AG09319 (cell line): Measurements from ENCODE around the gene AQP2.

Source experiments
- DNase-seq: peaks from one replicate; pipeline ENCODE4 v3.0.0-alpha.2; 2010; ENCODE audit warnings: low read depth; ENCODE audit errors: extremely low read depth
- TF ChIP-seq, protein P1 (sequence below): IDR thresholded peaks from 2 replicates; pipeline ENCODE4 v1.5.1; 2011; ENCODE audit warnings: low read depth, mild to moderate bottlenecking, inconsistent platforms, low read length, moderate library complexity

The AQP2 gene

DNA sequence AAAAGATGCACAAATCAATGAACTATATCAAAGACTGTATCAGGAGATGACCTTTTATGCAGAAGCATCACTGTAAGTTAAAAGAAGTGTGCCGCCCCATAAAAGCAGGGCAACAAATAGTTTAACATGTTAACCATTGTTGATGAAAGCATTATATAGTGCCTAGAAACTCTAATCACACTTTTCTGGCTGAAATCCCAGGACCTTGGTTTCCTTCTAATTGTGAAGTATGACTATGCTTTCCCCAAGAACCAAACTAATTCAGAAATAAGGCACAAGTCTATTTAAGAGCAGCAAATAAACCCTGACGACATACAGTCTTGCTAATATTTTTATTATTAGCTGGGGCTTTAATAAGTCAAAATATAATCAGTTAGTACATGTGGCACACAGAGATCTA, 53.1 kb downstream of the AQP2 start:
- TF ChIP-seq, protein P1, sequence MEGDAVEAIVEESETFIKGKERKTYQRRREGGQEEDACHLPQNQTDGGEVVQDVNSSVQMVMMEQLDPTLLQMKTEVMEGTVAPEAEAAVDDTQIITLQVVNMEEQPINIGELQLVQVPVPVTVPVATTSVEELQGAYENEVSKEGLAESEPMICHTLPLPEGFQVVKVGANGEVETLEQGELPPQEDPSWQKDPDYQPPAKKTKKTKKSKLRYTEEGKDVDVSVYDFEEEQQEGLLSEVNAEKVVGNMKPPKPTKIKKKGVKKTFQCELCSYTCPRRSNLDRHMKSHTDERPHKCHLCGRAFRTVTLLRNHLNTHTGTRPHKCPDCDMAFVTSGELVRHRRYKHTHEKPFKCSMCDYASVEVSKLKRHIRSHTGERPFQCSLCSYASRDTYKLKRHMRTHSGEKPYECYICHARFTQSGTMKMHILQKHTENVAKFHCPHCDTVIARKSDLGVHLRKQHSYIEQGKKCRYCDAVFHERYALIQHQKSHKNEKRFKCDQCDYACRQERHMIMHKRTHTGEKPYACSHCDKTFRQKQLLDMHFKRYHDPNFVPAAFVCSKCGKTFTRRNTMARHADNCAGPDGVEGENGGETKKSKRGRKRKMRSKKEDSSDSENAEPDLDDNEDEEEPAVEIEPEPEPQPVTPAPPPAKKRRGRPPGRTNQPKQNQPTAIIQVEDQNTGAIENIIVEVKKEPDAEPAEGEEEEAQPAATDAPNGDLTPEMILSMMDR: no peak
- DNase-seq: no peak

DNA sequence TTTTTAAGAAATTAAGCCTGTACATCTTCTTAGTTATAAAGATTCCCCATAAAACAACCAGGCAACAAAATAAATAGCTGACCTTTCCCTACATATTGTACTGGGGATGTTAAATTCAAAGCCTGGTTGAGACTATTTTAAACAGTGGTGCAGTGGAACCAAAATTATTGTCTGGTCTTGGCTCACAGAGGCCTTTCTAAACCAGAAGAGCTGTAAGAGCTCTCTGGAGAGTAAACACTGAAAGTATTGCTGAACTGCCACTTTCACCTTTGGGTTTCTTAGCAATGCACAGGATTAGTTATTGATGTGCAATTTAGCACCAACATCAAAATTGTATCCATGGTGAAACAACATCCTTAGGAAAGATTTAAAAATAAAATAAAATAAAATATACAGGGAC, 54.2 kb downstream of the AQP2 start:
- TF ChIP-seq, protein P1: no peak

DNA sequence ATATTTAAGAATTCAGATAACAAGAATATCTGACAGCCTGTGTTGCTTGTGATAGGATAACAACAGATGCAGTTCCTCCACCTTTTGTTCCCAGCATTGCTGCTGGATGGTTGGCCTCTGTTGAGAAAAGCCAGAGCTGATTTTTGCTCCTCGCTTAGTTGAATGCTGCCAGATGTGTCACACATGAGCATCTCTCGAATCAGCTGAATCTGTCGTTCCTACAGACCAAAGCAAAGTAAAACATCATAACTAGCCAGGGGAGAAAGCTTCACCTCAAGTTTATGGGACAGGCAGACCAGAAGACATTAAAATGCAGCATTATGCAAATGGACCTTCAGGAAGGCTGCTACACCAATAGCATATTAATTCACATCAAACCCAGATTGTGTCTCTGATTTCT, 54.6 kb downstream of the AQP2 start:
- TF ChIP-seq, protein P1: no peak
- no peak for DNase-seq

More for the DNA sequence above, 54.2 kb downstream of the AQP2 start:
- DNase-seq: no peak

DNA sequence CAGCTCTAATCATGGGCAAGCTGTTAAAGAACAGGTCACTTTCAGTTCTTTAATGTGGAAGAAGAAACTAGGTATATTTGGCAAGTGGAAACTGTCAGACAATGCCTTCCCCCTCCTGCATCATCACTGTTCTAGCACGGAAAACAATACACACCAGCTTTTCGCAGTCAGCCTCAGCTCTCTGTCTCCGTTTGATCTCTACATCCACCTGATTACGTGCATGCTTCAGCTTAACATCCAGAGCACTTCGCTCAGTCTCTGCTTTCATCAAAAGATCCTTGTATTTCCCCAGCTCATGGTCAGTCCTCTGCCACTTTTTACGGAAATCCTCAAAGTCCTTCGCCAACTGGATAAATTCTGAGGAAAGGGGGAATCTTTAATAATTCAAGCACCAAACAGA, 55.7 kb downstream of the AQP2 start:
- DNase-seq: no peak
- TF ChIP-seq, protein P1: no peak

DNA sequence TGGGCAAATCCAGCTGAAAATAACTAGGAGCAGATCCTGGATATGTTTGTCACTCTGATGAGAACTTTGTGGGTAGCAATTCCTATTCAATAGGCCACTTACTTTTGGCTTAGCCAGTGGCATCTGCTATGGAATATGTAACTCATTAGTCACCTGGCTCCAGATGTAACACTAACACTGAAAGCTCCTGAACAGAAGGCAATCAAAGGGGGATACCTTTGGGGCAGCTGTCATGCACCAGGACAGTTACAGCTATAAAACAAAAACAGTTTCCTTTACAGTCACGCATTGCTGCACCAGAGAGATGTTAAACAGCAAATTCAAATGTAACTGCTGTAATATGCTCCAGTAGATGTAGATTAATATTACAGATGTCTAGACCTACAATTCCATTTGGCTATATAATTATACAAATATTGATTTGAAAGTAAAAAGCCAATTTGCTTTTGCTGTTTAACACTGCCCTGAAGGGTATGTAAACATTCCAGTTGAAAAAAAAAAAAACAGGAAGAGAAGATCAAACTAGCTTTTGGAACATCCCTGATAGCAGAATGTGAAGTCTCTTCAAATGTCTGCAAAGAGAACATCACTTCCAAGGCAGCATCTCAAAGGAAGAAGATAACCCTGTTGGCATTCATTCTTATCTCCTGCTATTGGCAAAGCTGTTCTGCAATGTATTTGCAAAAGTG, 56.4 kb downstream of the AQP2 start:
- TF ChIP-seq, protein P1: no peak
- DNase-seq: no peak
